Measurements from ENCODE around the gene IL10RA.

The IL10RA gene

GRCh38 chr11:118000850-118001228, 14.6 kb downstream of the IL10RA start:
- H3K27ac Mint-ChIP-seq, result no peak overlapping the region
- TF ChIP-seq CTCF (IDR thresholded peaks at IDR 0.05; ENCODE audit: unreplicated experiment in 3 of 3), result no peak
- H3K27me3 Mint-ChIP-seq (ENCODE audit: low read depth), result peaks cover 5% of the 10 kb centered on the region
- H3K36me3 Mint-ChIP-seq (ENCODE audit: low read depth), result no peaks in the 10 kb centered on the region
- no peak overlapping the region for H3K4me3 Mint-ChIP-seq
- H3K9me3 Mint-ChIP-seq, result no peaks in the 10 kb centered on the region
- H3K4me1 Mint-ChIP-seq, result peaks cover 16% of the 10 kb centered on the region

GRCh38 chr11:118001494-118001971, 15.3 kb downstream of the IL10RA start:
- Mint-ChIP-seq H3K4me1 (peaks cover 16% of the 10 kb centered on the region), H3K36me3 (ENCODE audit: low read depth) (no peaks in the 10 kb centered on the region), H3K9me3 (no peaks in the 10 kb centered on the region), H3K27ac (peak overlapping the region in 1 of 3 experiments; percentile 94), H3K27me3 (ENCODE audit: low read depth) (peaks cover 4% of the 10 kb centered on the region), H3K4me3 (no peak overlapping the region)
- TF ChIP-seq CTCF (IDR thresholded peaks at IDR 0.05; ENCODE audit: unreplicated experiment in 3 of 3), result no peak

GRCh38 chr11:118002010-118002540, 15.9 kb downstream of the IL10RA start:
- no peak for TF ChIP-seq CTCF (IDR thresholded peaks at IDR 0.05; ENCODE audit: unreplicated experiment in 3 of 3)
- H3K9me3 Mint-ChIP-seq, result no peaks in the 10 kb centered on the region
- peak overlapping the region; percentile 88 to 94 (median 88) for H3K27ac Mint-ChIP-seq
- no peaks in the 10 kb centered on the region for H3K36me3 Mint-ChIP-seq (ENCODE audit: low read depth)
- peaks cover 4% of the 10 kb centered on the region for H3K27me3 Mint-ChIP-seq (ENCODE audit: low read depth)
- H3K4me1 Mint-ChIP-seq, result peaks cover 16% of the 10 kb centered on the region
- no peak overlapping the region for H3K4me3 Mint-ChIP-seq

- TF ChIP-seq CTCF (IDR thresholded peaks at IDR 0.05; ENCODE audit: unreplicated experiment in 3 of 3), result no peak
- H3K27ac Mint-ChIP-seq, result peak overlapping the region; percentile 88 to 94 (median 88)
- no peak overlapping the region for H3K4me3 Mint-ChIP-seq
- peaks cover 19% of the 10 kb centered on the region for H3K4me1 Mint-ChIP-seq
- no peaks in the 10 kb centered on the region for H3K9me3 Mint-ChIP-seq
- H3K27me3 Mint-ChIP-seq (ENCODE audit: low read depth), result peaks cover 6% of the 10 kb centered on the region
- no peaks in the 10 kb centered on the region for H3K36me3 Mint-ChIP-seq (ENCODE audit: low read depth)
These were observed 16.6 kb downstream of the IL10RA start for GRCh38 chr11:118002541-118003423.

- Mint-ChIP-seq H3K4me3 (no peak overlapping the region), H3K9me3 (no peaks in the 10 kb centered on the region), H3K27ac (peak overlapping the region in 1 of 3 experiments; percentile 94), H3K4me1 (peaks cover 24% of the 10 kb centered on the region), H3K36me3 (ENCODE audit: low read depth) (no peaks in the 10 kb centered on the region), H3K27me3 (ENCODE audit: low read depth) (peaks cover 10% of the 10 kb centered on the region)
- no peak for TF ChIP-seq CTCF (IDR thresholded peaks at IDR 0.05; ENCODE audit: unreplicated experiment in 3 of 3)
These were observed 17.3 kb downstream of the IL10RA start for GRCh38 chr11:118003456-118003855.
